Activated CD4-positive, alpha-beta T cell treated with anti-CD3 and anti-CD28 coated beads, Interleukin-2, amount 50 U/mL, for 48 hours (primary cell): Measurements from ENCODE around the gene MFSD11.
"Not testable (repeated sequence)": the region's sequence is repeated elsewhere in the genome, so short reads cannot be mapped to it uniquely, and the experiment has no call there.

Experiments
- DNase-seq, 2 experiments: peaks; one replicate each; pipeline ENCODE4 v3.0.0-alpha.2; 2020

The MFSD11 gene

GRCh38 chr17:76737676-76738467 is at the start of gene MFSD11:
Gene MFSD11, plus strand, starts transcription at chr17:76738119. Its CDS starts 234 bp downstream, at chr17:76738353.
- DNase-seq = peak; percentile 90 to 92

GRCh38 chr17:76688165-76688622 is 49.7 kb upstream of the MFSD11 start:
- no peak for DNase-seq

GRCh38 chr17:76689859-76690258 is 48.1 kb upstream of the MFSD11 start:
- DNase-seq = no peak

- no peak for DNase-seq
Measured at GRCh38 chr17:76690596-76691280, 47.2 kb upstream of the MFSD11 start.

GRCh38 chr17:76691379-76692191 is 46.3 kb upstream of the MFSD11 start:
- no peak for DNase-seq

GRCh38 chr17:76695059-76695831 is 42.7 kb upstream of the MFSD11 start:
- DNase-seq = no peak

GRCh38 chr17:76696763-76697701 is 40.9 kb upstream of the MFSD11 start:
- DNase-seq = no peak

GRCh38 chr17:76697702-76698465 is 40.0 kb upstream of the MFSD11 start:
- DNase-seq = no peak

- not testable (repeated sequence) for DNase-seq
Measured at GRCh38 chr17:76698466-76698977, 39.4 kb upstream of the MFSD11 start.

GRCh38 chr17:76700270-76700616 is 37.7 kb upstream of the MFSD11 start:
- no peak for DNase-seq

GRCh38 chr17:76700617-76701470 is 37.1 kb upstream of the MFSD11 start:
- DNase-seq = no peak

GRCh38 chr17:76701471-76701967 is 36.4 kb upstream of the MFSD11 start:
- no peak for DNase-seq

GRCh38 chr17:76702076-76702475 is 35.8 kb upstream of the MFSD11 start:
- no peak for DNase-seq

GRCh38 chr17:76702941-76703637 is 34.8 kb upstream of the MFSD11 start:
- no peak for DNase-seq

GRCh38 chr17:76704805-76705204 is 33.1 kb upstream of the MFSD11 start:
- DNase-seq = no peak

- DNase-seq = no peak
Measured at GRCh38 chr17:76706817-76707216, 31.1 kb upstream of the MFSD11 start.

GRCh38 chr17:76707985-76708807 is 29.7 kb upstream of the MFSD11 start:
- no peak for DNase-seq
